ENCODE data around the gene ENTHD1.

GRCh38 chr22:39712081-39712480 is 181.5 kb downstream of the ENTHD1 start:
- TF ChIP-seq POLR2AphosphoS5 (IDR thresholded peaks at IDR 0.05; ENCODE audit: borderline replicate concordance, low read depth, low read length) (no peak), EZH2 (IDR thresholded peaks at IDR 0.05) (no peak)
